K562 (cell line): ENCODE measurements around the gene EMC8.
A peak's percentile ranks its signal among the peaks of the same experiment; 100 is the strongest.

Experiments used
- BHLHE40 ChIP-seq: IDR thresholded peaks from 2 replicates; pipeline ENCODE4 v1.6.1; 2011; ENCODE audit warnings: low read length, improper control_type of control experiment
- ERF ChIP-seq: fragments of 450-650 bp; formaldehyde crosslinking; IDR thresholded peaks from 2 replicates; pipeline ENCODE4 v1.4.0; 2020; ENCODE audit warnings: mild to moderate bottlenecking, mixed read lengths
- GABPA ChIP-seq: fragments of 200-800 bp; sonication (Bioruptor generic); conservative IDR thresholded peaks from 2 replicates; pipeline ENCODE4 v1.6.1; 2016; ENCODE audit warnings: low read depth, missing genetic modification characterization, missing compliant biosample characterization
- PHF21A ChIP-seq: fragments of 450-650 bp; IDR thresholded peaks from 2 replicates; pipeline ENCODE4 v1.6.1; 2017; ENCODE audit warnings: low read depth, borderline replicate concordance
- POLR2AphosphoS5 ChIP-seq: IDR thresholded peaks from 2 replicates; pipeline ENCODE4 v1.6.1; 2011; ENCODE audit warnings: mild to moderate bottlenecking, low read depth, low read length, moderate library complexity; ENCODE audit not compliant: control insufficient read depth, insufficient read depth
- PRPF4 ChIP-seq: fragments of 200-400 bp; formaldehyde crosslinking; IDR thresholded peaks from one replicate; pipeline ENCODE4 v1.6.1; 2017; ENCODE audit warnings: low read length, low read depth, mild to moderate bottlenecking; ENCODE audit not compliant: insufficient read depth, poor library complexity, severe bottlenecking
- RBM22 ChIP-seq: fragments of 200-400 bp; formaldehyde crosslinking; IDR thresholded peaks from 2 replicates; pipeline ENCODE4 v1.6.1; 2018; ENCODE audit warnings: low read length, low read depth; ENCODE audit not compliant: poor library complexity, severe bottlenecking
- SAFB2 ChIP-seq: fragments of 200-400 bp; formaldehyde crosslinking; IDR thresholded peaks from 2 replicates; pipeline ENCODE4 v1.6.1; 2018; ENCODE audit warnings: borderline replicate concordance, low read length, low read depth, moderate library complexity; ENCODE audit not compliant: severe bottlenecking
- SP1 ChIP-seq: sonication (generic); formaldehyde crosslinking; IDR thresholded peaks from 2 replicates; pipeline ENCODE4 v1.8.1; 2022; ENCODE audit warnings: mild to moderate bottlenecking, missing genetic modification reagents
- SRF ChIP-seq, 2 experiments: fragments of 250-450, 450-650 bp in 1 of 2; sonication (Bioruptor Pico) in 1 of 2; sonication (generic) in 1 of 2; formaldehyde crosslinking; IDR thresholded peaks; 2 replicates each; pipeline versions ENCODE4 v1.5.0 to v1.5.1; 2020 to 2022; ENCODE audit warnings: mild to moderate bottlenecking in 1 of 2, missing genetic modification reagents in 1 of 2
- ZFX ChIP-seq: sonication (generic); formaldehyde crosslinking; IDR thresholded peaks from 2 replicates; pipeline ENCODE4 v1.8.0; 2022; ENCODE audit warnings: mild to moderate bottlenecking, missing genetic modification reagents, moderate library complexity
- ZNF253 ChIP-seq: fragments of 250-450 bp; sonication (Bioruptor Pico); conservative IDR thresholded peaks from 2 replicates; pipeline ENCODE4 v1.6.1; 2021; ENCODE audit warnings: mild to moderate bottlenecking
- TF ChIP-seq, protein P1 (sequence below), 3 experiments: IDR thresholded peaks in 2 of 3; conservative IDR thresholded peaks in 1 of 3; 2 replicates each; pipeline ENCODE4 v1.5.1; 2011 to 2012; ENCODE audit warnings: low read length in 3 of 3, mild to moderate bottlenecking in 3 of 3, control low read depth in 2 of 3, improper control_type of control experiment in 1 of 3, inconsistent platforms in 1 of 3, low read depth in 1 of 3, mixed read lengths in 1 of 3, moderate library complexity in 1 of 3; ENCODE audit not compliant: insufficient read depth in 2 of 3
- TF ChIP-seq, protein P2 (sequence below): fragments of 250-450 bp; sonication (Bioruptor Pico); IDR thresholded peaks from 2 replicates; pipeline ENCODE4 v1.4.0; 2020; ENCODE audit warnings: mild to moderate bottlenecking, moderate library complexity

DNA sequence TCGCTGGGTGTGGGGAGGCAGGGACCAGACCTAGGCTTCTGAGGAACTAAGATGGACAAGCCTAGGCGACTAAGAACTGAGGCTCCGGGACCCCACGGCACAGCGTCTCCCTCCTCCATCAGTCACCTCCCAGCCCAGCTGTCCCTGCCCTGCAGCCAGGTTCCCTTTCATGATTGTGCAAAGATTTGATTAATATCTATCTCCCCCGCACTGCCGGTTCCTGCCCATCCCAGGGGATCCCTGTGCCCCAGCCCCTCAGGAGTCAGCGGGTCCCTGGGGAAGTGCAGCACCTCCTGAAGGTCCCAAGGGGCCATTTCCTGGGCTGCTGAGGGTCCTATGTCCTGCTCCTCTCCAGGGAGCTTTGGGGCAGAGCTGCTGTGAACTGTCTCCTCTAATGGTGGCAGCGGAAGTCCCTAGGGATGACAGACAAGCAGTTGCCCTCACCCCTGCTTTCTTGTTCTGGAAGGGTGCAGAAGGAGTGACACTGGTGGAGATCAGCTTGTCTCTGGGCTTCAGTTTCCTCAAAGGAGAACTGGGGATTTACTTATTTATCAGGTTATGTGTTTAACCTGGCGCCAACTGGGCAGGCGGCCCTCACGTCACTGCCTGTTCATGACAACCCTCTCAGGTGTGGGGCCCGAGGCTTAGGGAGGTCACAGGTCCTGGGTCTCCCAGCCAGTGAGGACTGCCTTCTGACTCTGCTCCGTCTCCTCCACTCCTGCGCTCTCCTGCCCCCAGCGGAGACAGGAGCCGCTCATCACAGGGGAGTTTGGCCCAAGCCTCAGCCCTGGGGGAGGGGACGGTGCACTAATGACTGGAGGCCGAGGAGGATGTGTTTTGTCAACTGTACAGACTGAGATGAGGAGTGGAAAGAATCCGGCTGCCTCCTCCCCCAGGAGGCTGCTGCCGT lies 46.6 kb downstream of the EMC8 start:
- TF ChIP-seq ZNF253 (CRISPR knock-in tag) (no peak), POLR2AphosphoS5 (no peak), RBM22 (no peak), ERF (CRISPR knock-in tag) (no peak), BHLHE40 (no peak), PRPF4 (no peak), PHF21A (no peak), ZFX (CRISPR knock-in tag) (no peak), SP1 (CRISPR knock-in tag) (no peak), GABPA (tag) (no peak), SAFB2 (no peak), SRF (CRISPR knock-in tag; IDR thresholded peaks at IDR 0.05) (no peak)
- TF ChIP-seq, protein P1, sequence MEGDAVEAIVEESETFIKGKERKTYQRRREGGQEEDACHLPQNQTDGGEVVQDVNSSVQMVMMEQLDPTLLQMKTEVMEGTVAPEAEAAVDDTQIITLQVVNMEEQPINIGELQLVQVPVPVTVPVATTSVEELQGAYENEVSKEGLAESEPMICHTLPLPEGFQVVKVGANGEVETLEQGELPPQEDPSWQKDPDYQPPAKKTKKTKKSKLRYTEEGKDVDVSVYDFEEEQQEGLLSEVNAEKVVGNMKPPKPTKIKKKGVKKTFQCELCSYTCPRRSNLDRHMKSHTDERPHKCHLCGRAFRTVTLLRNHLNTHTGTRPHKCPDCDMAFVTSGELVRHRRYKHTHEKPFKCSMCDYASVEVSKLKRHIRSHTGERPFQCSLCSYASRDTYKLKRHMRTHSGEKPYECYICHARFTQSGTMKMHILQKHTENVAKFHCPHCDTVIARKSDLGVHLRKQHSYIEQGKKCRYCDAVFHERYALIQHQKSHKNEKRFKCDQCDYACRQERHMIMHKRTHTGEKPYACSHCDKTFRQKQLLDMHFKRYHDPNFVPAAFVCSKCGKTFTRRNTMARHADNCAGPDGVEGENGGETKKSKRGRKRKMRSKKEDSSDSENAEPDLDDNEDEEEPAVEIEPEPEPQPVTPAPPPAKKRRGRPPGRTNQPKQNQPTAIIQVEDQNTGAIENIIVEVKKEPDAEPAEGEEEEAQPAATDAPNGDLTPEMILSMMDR (IDR thresholded peaks at IDR 0.05 in 2 of 3, conservative IDR thresholded peaks at IDR 0.05 in 1 of 3; ENCODE audit: insufficient read depth in 2 of 3, low read depth in 1 of 3, low read length in 3 of 3): peak; percentile 53 to 70 (median 61)
- TF ChIP-seq, protein P2, sequence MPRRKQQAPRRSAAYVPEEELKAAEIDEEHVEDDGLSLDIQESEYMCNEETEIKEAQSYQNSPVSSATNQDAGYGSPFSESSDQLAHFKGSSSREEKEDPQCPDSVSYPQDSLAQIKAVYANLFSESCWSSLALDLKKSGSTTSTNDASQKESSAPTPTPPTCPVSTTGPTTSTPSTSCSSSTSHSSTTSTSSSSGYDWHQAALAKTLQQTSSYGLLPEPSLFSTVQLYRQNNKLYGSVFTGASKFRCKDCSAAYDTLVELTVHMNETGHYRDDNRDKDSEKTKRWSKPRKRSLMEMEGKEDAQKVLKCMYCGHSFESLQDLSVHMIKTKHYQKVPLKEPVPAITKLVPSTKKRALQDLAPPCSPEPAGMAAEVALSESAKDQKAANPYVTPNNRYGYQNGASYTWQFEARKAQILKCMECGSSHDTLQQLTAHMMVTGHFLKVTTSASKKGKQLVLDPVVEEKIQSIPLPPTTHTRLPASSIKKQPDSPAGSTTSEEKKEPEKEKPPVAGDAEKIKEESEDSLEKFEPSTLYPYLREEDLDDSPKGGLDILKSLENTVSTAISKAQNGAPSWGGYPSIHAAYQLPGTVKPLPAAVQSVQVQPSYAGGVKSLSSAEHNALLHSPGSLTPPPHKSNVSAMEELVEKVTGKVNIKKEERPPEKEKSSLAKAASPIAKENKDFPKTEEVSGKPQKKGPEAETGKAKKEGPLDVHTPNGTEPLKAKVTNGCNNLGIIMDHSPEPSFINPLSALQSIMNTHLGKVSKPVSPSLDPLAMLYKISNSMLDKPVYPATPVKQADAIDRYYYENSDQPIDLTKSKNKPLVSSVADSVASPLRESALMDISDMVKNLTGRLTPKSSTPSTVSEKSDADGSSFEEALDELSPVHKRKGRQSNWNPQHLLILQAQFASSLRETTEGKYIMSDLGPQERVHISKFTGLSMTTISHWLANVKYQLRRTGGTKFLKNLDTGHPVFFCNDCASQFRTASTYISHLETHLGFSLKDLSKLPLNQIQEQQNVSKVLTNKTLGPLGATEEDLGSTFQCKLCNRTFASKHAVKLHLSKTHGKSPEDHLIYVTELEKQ (CRISPR knock-in tag): no peak
